ENCODE measurements around the gene RAB3GAP1.
"Not testable (repeated sequence)": the region's sequence is repeated elsewhere in the genome, so short reads cannot be mapped to it uniquely, and the experiment has no call there.

RAB3GAP1 gene

DNA sequence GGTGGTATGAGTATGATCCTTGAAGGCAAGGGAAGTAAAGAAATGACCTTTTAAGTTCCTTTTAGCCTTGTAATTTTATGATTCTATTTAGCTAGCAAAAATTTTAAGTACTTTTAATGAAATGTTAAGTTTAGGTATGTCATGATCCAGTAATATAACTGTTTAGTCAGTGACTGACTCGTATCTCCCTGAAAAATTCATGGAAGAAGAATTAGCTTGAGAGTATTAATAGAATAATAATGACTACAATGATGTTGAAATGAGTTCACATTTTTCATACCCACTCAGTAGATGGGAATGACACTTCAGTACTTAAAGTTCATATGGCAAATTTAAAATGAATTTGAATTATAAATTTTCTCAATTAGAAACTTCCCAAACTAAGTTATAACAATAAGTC, 14.6 kb downstream of the RAB3GAP1 start:
- in situ Hi-C loops (cut with MboI; ENCODE audit: low sequenced_read_pairs, unreplicated experiment), result no loop called here
- TF ChIP-seq, protein P1, sequence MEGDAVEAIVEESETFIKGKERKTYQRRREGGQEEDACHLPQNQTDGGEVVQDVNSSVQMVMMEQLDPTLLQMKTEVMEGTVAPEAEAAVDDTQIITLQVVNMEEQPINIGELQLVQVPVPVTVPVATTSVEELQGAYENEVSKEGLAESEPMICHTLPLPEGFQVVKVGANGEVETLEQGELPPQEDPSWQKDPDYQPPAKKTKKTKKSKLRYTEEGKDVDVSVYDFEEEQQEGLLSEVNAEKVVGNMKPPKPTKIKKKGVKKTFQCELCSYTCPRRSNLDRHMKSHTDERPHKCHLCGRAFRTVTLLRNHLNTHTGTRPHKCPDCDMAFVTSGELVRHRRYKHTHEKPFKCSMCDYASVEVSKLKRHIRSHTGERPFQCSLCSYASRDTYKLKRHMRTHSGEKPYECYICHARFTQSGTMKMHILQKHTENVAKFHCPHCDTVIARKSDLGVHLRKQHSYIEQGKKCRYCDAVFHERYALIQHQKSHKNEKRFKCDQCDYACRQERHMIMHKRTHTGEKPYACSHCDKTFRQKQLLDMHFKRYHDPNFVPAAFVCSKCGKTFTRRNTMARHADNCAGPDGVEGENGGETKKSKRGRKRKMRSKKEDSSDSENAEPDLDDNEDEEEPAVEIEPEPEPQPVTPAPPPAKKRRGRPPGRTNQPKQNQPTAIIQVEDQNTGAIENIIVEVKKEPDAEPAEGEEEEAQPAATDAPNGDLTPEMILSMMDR (IDR thresholded peaks at IDR 0.05; ENCODE audit: borderline replicate concordance, control extremely low read depth, extremely low read depth, insufficient read depth, missing control alignments), result no peak
- no peak for DNase-seq (ENCODE audit: low spot score)

DNA sequence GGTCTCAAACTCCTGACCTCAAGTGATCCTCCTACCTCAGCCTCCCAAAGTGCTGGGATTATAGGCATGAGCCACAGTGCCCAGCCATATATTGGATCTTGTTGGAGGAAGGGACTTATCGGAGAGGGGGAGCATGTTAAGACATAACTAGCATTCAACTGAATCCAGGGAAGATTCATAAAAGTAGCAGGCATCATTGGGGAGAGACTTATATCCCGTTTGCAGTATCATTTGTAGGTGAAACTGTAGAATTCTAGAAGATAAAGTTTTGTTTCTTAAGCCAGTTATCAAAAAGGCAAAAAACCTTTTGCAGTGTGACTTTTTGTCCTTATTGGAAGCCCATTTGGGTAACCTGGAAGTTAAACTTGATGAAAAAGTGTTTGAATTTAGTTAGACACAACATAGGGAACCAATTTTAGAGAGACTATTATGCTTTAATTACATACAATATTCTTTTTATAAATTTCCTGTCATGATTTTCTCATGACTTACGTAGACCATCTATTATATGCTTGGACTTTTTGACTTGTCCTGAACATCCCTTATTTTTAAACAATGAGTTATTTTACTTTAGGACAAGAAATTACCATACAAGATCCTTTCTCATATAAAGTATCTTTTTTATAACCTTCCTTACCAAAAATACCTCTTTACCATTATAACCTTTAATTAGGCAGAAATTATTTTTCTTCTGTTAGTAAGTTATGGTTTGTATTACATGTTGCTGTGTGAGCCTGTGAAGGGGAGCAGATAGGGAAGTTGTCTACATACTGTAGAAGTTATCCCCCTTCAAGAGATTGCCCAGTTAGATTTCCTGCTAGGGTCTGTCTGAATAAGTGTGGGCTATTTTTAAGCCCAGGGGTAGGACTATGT, 20.3 kb downstream of the RAB3GAP1 start:
- in situ Hi-C loops (cut with MboI; ENCODE audit: low sequenced_read_pairs, unreplicated experiment), result no loop called here
- TF ChIP-seq, protein P1 (IDR thresholded peaks at IDR 0.05; ENCODE audit: borderline replicate concordance, control extremely low read depth, extremely low read depth, insufficient read depth, missing control alignments), result no peak
- no peak for DNase-seq (ENCODE audit: low spot score)

DNA sequence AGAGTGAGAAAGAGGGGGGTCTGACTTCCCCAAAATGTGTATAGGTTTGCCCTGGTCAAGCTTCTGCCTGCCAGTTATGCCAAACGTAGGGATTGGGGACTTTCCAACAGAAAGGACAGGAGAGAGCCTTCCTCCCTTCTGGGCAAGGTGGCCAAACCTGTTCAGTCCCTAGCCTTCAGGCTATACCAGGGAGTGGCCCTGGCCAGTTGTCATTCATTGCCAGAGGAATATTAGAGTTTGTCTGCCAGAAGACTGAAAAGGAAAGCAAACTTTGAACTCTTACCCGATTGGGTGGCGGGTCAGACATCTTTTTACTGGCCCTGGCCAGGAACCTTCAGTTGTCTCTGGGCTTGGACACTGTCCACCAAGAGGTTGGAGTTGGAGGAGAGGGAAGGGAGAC, 22.1 kb downstream of the RAB3GAP1 start:
- in situ Hi-C loops (cut with MboI; ENCODE audit: low sequenced_read_pairs, unreplicated experiment), result no loop called here
- TF ChIP-seq, protein P1 (IDR thresholded peaks at IDR 0.05; ENCODE audit: borderline replicate concordance, control extremely low read depth, extremely low read depth, insufficient read depth, missing control alignments), result no peak

DNA sequence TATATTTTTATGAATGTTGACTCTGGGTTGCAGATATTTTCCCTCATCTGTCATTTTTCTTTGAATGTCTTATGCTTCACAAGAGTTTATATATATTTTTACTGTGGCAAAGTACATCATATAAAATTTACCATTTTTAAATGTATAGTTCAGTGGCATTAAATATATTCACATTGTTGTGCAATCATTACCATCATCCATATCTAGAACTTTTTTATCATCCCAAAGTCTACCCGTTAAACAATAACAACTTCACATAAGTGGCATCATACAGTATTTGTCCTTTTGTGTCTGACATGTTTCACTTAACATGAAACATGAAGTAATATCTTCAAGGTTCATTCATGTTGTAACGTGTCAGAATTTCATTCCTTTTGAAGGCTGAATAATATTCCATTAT, 24.5 kb downstream of the RAB3GAP1 start:
- in situ Hi-C loops (cut with MboI; ENCODE audit: low sequenced_read_pairs, unreplicated experiment), result no loop called here
- DNase-seq (ENCODE audit: low spot score), result no peak
- TF ChIP-seq, protein P1 (IDR thresholded peaks at IDR 0.05; ENCODE audit: borderline replicate concordance, control extremely low read depth, extremely low read depth, insufficient read depth, missing control alignments), result no peak

More for the DNA sequence above, 22.1 kb downstream of the RAB3GAP1 start:
- DNase-seq (ENCODE audit: low spot score), result no peak

DNA sequence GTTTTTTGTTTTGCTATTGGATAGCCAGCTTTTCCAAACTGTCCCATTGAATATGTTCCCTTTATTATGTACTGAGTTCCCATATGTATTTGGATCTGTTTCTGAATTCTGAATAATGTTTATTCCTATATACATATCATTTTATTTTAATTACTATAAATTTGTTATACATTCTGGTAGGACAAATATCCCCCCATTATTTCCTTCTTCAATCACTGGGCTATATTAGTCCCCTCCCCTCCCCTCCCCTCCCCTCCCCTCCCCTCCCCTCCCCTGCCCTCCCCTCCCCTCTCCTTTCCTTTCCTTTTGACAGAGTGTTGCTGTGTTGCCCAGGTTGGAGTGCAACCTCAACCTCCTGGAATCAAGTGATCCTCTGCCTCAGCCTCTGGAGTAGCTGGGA, 26.3 kb downstream of the RAB3GAP1 start:
- TF ChIP-seq, protein P1 (IDR thresholded peaks at IDR 0.05; ENCODE audit: borderline replicate concordance, control extremely low read depth, extremely low read depth, insufficient read depth, missing control alignments), result no peak
- in situ Hi-C loops (cut with MboI; ENCODE audit: low sequenced_read_pairs, unreplicated experiment), result no loop called here
- DNase-seq (ENCODE audit: low spot score), result no peak

DNA sequence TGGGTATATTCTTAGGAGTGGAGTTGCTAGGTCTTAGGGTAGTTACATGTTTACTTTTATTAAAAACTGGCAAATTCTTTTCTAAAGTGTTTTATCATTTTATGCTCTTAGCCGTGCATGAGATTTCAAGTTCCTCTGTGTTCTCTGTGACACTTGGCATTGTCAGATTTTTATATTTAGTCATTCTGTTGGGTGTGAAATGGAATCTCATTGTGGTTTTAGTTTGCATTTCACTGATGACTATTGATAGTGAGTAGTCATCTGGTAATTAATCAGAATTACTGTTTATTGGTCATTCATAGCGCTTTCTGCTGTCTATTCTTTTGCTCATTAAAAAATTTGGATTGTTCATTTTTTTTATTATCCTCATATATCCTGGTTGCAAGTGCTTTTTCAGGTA, 34.1 kb downstream of the RAB3GAP1 start:
- in situ Hi-C loops (cut with MboI; ENCODE audit: low sequenced_read_pairs, unreplicated experiment), result no loop called here
- TF ChIP-seq, protein P1 (IDR thresholded peaks at IDR 0.05; ENCODE audit: borderline replicate concordance, control extremely low read depth, extremely low read depth, insufficient read depth, missing control alignments), result no peak
- DNase-seq (ENCODE audit: low spot score), result no peak

DNA sequence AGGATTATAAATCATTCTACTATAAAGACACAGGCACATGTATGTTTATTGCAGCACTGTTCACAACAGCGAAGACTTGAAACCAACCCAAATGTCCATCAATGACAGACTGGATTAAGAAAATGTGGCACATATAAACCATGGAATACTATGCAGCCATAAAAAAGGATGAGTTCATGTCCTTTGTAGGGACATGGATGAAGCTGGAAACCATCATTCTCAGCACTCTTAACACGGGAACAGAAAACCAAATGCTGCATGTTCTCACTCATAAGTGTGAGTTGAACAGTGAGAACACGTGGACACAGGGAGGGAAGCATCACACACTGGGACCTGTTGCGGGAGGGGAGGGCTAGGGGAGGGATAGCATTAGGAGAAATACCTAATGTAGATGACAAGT, 37.5 kb downstream of the RAB3GAP1 start:
- in situ Hi-C loops (cut with MboI; ENCODE audit: low sequenced_read_pairs, unreplicated experiment); DNase-seq (ENCODE audit: low spot score): not testable (repeated sequence)
